ENCODE measurements around the gene TIGD6.

DNA sequence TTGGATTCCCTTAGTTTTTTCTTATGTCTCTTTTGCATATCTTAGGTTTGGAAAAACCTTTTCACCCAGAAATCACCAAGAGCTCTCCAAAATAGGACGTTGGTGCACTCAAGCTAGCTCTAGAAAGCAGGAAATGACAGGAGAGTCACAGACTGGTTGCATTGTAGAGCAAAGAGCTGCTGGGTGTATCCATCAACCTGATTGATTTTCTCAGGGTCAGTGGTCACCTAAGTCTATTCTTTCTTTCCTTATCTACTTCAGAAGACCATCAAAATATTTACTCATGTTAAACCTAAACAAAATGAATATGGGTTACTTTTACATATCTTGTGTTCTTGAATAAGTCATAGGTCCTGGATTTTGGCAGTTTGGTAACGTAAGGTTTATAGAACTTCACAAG lies 25.0 kb downstream of the TIGD6 start:
- TF ChIP-seq, protein P1, sequence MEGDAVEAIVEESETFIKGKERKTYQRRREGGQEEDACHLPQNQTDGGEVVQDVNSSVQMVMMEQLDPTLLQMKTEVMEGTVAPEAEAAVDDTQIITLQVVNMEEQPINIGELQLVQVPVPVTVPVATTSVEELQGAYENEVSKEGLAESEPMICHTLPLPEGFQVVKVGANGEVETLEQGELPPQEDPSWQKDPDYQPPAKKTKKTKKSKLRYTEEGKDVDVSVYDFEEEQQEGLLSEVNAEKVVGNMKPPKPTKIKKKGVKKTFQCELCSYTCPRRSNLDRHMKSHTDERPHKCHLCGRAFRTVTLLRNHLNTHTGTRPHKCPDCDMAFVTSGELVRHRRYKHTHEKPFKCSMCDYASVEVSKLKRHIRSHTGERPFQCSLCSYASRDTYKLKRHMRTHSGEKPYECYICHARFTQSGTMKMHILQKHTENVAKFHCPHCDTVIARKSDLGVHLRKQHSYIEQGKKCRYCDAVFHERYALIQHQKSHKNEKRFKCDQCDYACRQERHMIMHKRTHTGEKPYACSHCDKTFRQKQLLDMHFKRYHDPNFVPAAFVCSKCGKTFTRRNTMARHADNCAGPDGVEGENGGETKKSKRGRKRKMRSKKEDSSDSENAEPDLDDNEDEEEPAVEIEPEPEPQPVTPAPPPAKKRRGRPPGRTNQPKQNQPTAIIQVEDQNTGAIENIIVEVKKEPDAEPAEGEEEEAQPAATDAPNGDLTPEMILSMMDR (IDR thresholded peaks at IDR 0.05; ENCODE audit: insufficient read depth, low read depth, low read length) = no peak
- no peak for TF ChIP-seq EZH2 (IDR thresholded peaks at IDR 0.05; ENCODE audit: insufficient read depth, low read length)

Measured in astrocyte (in vitro differentiated cells and primary cell).